Measurements from ENCODE around the gene PIP5K1B. TPM values are rescaled to one million over a fixed set of nuclear protein-coding genes. Genes with fewer than 3 reads are reported as not detected.

PIP5K1B gene
- total and polyA plus RNA-seq, 2 of the 13 experiments (the other 11 are each of a cell fraction or from before 2014, with no cell fraction given), result 15.8 to 17.5 TPM

DNA sequence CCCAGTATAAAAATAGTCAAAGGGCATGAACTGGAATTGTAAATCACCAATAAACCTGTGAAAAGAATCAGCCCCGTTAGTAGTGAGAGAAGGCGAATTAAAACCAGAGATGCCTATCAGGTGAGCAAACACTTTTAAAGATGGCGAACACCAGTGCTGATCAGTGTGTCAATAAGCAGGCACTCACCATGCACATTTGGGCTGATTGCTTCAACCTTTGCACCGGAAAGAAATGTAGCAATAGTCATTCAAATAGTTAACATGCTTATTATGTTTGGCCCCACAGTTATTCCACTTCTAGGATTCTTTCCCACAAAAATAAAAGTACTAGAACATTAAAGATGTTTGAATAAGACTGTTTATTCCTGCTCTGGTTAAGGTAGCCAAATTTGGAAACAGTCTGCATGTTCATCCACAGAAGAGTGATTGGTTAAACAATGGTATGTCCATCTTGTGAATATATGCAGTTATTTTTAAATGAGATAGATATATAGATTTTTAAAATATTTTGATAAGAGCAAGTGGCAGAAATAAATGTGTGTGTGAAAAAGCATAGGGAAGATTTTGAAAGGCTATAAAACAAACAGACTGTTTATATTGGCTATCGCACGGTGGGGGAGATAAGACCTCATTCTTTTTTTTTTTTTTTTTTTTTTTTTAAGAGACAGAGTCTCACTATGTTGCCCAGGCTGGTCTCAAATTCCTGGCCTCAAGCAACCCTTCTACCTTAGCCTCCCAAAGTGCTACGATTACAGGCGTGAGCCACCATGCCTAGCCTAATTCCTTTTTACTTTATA is 112.2 kb downstream of the PIP5K1B start (continued):
- TF ChIP-seq, protein P1, sequence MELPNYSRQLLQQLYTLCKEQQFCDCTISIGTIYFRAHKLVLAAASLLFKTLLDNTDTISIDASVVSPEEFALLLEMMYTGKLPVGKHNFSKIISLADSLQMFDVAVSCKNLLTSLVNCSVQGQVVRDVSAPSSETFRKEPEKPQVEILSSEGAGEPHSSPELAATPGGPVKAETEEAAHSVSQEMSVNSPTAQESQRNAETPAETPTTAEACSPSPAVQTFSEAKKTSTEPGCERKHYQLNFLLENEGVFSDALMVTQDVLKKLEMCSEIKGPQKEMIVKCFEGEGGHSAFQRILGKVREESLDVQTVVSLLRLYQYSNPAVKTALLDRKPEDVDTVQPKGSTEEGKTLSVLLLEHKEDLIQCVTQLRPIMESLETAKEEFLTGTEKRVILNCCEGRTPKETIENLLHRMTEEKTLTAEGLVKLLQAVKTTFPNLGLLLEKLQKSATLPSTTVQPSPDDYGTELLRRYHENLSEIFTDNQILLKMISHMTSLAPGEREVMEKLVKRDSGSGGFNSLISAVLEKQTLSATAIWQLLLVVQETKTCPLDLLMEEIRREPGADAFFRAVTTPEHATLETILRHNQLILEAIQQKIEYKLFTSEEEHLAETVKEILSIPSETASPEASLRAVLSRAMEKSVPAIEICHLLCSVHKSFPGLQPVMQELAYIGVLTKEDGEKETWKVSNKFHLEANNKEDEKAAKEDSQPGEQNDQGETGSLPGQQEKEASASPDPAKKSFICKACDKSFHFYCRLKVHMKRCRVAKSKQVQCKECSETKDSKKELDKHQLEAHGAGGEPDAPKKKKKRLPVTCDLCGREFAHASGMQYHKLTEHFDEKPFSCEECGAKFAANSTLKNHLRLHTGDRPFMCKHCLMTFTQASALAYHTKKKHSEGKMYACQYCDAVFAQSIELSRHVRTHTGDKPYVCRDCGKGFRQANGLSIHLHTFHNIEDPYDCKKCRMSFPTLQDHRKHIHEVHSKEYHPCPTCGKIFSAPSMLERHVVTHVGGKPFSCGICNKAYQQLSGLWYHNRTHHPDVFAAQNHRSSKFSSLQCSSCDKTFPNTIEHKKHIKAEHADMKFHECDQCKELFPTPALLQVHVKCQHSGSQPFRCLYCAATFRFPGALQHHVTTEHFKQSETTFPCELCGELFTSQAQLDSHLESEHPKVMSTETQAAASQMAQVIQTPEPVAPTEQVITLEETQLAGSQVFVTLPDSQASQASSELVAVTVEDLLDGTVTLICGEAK (IDR thresholded peaks at IDR 0.05), result no peak
- TF ChIP-seq, protein P1 (CRISPR knock-in tag; IDR thresholded peaks at IDR 0.05), result no peak
- no peak for TF ChIP-seq ZNF619 (CRISPR knock-in tag; IDR thresholded peaks at IDR 0.05)
- TF ChIP-seq ZMAT3 (CRISPR knock-in tag; conservative IDR thresholded peaks at IDR 0.05), result no peak
- no peak for TF ChIP-seq SMYD3 (CRISPR knock-in tag; IDR thresholded peaks at IDR 0.05)
- no peak for TF ChIP-seq ZNF883 (CRISPR knock-in tag; IDR thresholded peaks at IDR 0.05; ENCODE audit: not compliant biosample characterization)
- no peak for TF ChIP-seq ZNF550 (CRISPR knock-in tag; IDR thresholded peaks at IDR 0.05; ENCODE audit: borderline replicate concordance)
- no peak for TF ChIP-seq ZNF350 (CRISPR knock-in tag; IDR thresholded peaks at IDR 0.05; ENCODE audit: borderline replicate concordance, low read depth)
- TF ChIP-seq, protein P2, sequence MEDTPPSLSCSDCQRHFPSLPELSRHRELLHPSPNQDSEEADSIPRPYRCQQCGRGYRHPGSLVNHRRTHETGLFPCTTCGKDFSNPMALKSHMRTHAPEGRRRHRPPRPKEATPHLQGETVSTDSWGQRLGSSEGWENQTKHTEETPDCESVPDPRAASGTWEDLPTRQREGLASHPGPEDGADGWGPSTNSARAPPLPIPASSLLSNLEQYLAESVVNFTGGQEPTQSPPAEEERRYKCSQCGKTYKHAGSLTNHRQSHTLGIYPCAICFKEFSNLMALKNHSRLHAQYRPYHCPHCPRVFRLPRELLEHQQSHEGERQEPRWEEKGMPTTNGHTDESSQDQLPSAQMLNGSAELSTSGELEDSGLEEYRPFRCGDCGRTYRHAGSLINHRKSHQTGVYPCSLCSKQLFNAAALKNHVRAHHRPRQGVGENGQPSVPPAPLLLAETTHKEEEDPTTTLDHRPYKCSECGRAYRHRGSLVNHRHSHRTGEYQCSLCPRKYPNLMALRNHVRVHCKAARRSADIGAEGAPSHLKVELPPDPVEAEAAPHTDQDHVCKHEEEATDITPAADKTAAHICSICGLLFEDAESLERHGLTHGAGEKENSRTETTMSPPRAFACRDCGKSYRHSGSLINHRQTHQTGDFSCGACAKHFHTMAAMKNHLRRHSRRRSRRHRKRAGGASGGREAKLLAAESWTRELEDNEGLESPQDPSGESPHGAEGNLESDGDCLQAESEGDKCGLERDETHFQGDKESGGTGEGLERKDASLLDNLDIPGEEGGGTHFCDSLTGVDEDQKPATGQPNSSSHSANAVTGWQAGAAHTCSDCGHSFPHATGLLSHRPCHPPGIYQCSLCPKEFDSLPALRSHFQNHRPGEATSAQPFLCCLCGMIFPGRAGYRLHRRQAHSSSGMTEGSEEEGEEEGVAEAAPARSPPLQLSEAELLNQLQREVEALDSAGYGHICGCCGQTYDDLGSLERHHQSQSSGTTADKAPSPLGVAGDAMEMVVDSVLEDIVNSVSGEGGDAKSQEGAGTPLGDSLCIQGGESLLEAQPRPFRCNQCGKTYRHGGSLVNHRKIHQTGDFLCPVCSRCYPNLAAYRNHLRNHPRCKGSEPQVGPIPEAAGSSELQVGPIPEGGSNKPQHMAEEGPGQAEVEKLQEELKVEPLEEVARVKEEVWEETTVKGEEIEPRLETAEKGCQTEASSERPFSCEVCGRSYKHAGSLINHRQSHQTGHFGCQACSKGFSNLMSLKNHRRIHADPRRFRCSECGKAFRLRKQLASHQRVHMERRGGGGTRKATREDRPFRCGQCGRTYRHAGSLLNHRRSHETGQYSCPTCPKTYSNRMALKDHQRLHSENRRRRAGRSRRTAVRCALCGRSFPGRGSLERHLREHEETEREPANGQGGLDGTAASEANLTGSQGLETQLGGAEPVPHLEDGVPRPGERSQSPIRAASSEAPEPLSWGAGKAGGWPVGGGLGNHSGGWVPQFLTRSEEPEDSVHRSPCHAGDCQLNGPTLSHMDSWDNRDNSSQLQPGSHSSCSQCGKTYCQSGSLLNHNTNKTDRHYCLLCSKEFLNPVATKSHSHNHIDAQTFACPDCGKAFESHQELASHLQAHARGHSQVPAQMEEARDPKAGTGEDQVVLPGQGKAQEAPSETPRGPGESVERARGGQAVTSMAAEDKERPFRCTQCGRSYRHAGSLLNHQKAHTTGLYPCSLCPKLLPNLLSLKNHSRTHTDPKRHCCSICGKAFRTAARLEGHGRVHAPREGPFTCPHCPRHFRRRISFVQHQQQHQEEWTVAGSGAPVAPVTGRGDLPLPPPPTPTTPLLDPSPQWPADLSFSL (CRISPR knock-in tag; IDR thresholded peaks at IDR 0.05), result no peak
- no peak for TF ChIP-seq SNAI1 (CRISPR knock-in tag; IDR thresholded peaks at IDR 0.05; ENCODE audit: borderline replicate concordance)
- TF ChIP-seq SIX1 (CRISPR knock-in tag; IDR thresholded peaks at IDR 0.05; ENCODE audit: borderline replicate concordance), result no peak
